ENCODE results near the gene DYNLL1.
"Not testable (repeated sequence)": the region's sequence is repeated elsewhere in the genome, so short reads cannot be mapped to it uniquely, and the experiment has no call there.

Gene DYNLL1

GRCh38 chr12:120475643-120476042, 20.3 kb upstream of the DYNLL1 start:
- DNase-seq, result no peak

- DNase-seq, result no peak
These were observed 16.5 kb upstream of the DYNLL1 start for GRCh38 chr12:120479458-120479857.

GRCh38 chr12:120480211-120480610, 15.7 kb upstream of the DYNLL1 start:
- no peak for DNase-seq

- no peak for DNase-seq
These were observed 14.7 kb upstream of the DYNLL1 start for GRCh38 chr12:120481022-120481767.

GRCh38 chr12:120483621-120484020, 12.3 kb upstream of the DYNLL1 start:
- no peak for DNase-seq

- DNase-seq, result no peak
These were observed 9.7 kb upstream of the DYNLL1 start for GRCh38 chr12:120485961-120486881.

- DNase-seq, result not testable (repeated sequence)
These were observed 8.4 kb upstream of the DYNLL1 start for GRCh38 chr12:120487552-120487951.

GRCh38 chr12:120488057-120488640, 7.8 kb upstream of the DYNLL1 start:
- no peak for DNase-seq

GRCh38 chr12:120489018-120489417, 6.9 kb upstream of the DYNLL1 start:
- no peak for DNase-seq

GRCh38 chr12:120490325-120490724, 5.6 kb upstream of the DYNLL1 start:
- no peak for DNase-seq

- DNase-seq, result no peak
These were observed 4.9 kb upstream of the DYNLL1 start for GRCh38 chr12:120490833-120491512.

GRCh38 chr12:120495186-120495730, 655 bp upstream of the DYNLL1 start:
- DNase-seq, result no peak

- DNase-seq, result peak; percentile 53 to 55
These were observed 764 bp downstream of the DYNLL1 start for GRCh38 chr12:120496413-120497340.

- DNase-seq, result no peak
These were observed 1.7 kb downstream of the DYNLL1 start for GRCh38 chr12:120497524-120498150.

- DNase-seq, result no peak
These were observed 3.1 kb downstream of the DYNLL1 start for GRCh38 chr12:120498870-120499515.

- no peak for DNase-seq
These were observed 4.7 kb downstream of the DYNLL1 start for GRCh38 chr12:120500581-120500980.

GRCh38 chr12:120504587-120504986, 8.7 kb downstream of the DYNLL1 start:
- DNase-seq, result no peak

GRCh38 chr12:120508537-120508936, 12.6 kb downstream of the DYNLL1 start:
- no peak for DNase-seq

- DNase-seq, result no peak
These were observed 18.1 kb downstream of the DYNLL1 start for GRCh38 chr12:120514002-120514401.

- no peak for DNase-seq
These were observed 19.6 kb downstream of the DYNLL1 start for GRCh38 chr12:120515496-120515895.
